ENCODE measurements around the gene DNPH1. TPM values are rescaled to one million over a fixed set of nuclear protein-coding genes. Genes with fewer than 3 reads are reported as not detected.

DNPH1 gene
- total and polyA plus RNA-seq, 2 of the 8 experiments (the other 6 are each of a cell fraction or from before 2014, with no cell fraction given) = 33.9 to 134 TPM

GRCh38 chr6:43199912-43200311, 29.4 kb downstream of the DNPH1 start (continued):
- TF ChIP-seq CHD7 (IDR thresholded peaks at IDR 0.05; ENCODE audit: insufficient replicate concordance, low read length) = no peak
- no peak for TF ChIP-seq SAP30 (IDR thresholded peaks at IDR 0.05; ENCODE audit: insufficient read depth, insufficient replicate concordance, low read length)
- no peak for TF ChIP-seq CHD2 (IDR thresholded peaks at IDR 0.05; ENCODE audit: low read length)
- no peak for TF ChIP-seq CBX8 (IDR thresholded peaks at IDR 0.05; ENCODE audit: borderline replicate concordance, low read depth, low read length)
- TF ChIP-seq SP4 (IDR thresholded peaks at IDR 0.05; ENCODE audit: low read length) = no peak
- TF ChIP-seq NANOG (IDR thresholded peaks at IDR 0.05; ENCODE audit: insufficient read depth, low read depth, low read length, poor library complexity, severe bottlenecking) = no peak
- no peak for TF ChIP-seq BACH1 (IDR thresholded peaks at IDR 0.05; ENCODE audit: low read length)
- TF ChIP-seq ATF2 (IDR thresholded peaks at IDR 0.05; ENCODE audit: low read length) = no peak
- TF ChIP-seq SIX5 (IDR thresholded peaks at IDR 0.05; ENCODE audit: low read depth, low read length) = no peak
- no peak for TF ChIP-seq CTBP2 (IDR thresholded peaks at IDR 0.05; ENCODE audit: borderline replicate concordance, insufficient read depth, insufficient read length, low read length)
